T-cell (primary cell): Measurements from ENCODE around the gene KCNMA1. TPM values are rescaled to one million over a fixed set of nuclear protein-coding genes. Genes with fewer than 3 reads are reported as not detected.

Source experiments
- ATAC-seq, 4 experiments: fragments of 200-7000 bp in 3 of 4; fragments of 150-1000 bp in 1 of 4; cut with Tn5 transposase; replicated peaks in 1 of 4; 1 replicate in 3 of 4; 2 replicates in 1 of 4; pipeline ENCODE4 v1.10.0; 2021; ENCODE audit warnings: moderate library complexity in 3 of 4, mild to moderate bottlenecking in 2 of 4, moderate number of reproducible peaks in 1 of 4
- CTCF ChIA-PET, 2 donors: fragments of 300-600 bp; sonication (Branson Sonifier 250); formaldehyde crosslinking; loops; one replicate each; lab custom pipeline; 2022; ENCODE audit warnings: antibody characterized with exemption in 2 of 2; lab: Charles Lee
- POLR2A ChIA-PET, 2 donors: fragments of 300-600 bp; sonication (Branson Sonifier 250); formaldehyde crosslinking; loops; one replicate each; lab custom pipeline; 2022; ENCODE audit warnings: antibody characterized with exemption in 2 of 2; lab: Charles Lee
- DNase-seq, 35 experiments: peaks; one replicate each; pipeline versions ENCODE4 v3.0.0 to v3.0.0-alpha.2; 2013 to 2023
- H3K27ac ChIP-seq: one replicate; pipeline ENCODE4 v1.5.1; 2013; ENCODE audit warnings: low read length
- H3K27me3 ChIP-seq, 2 experiments: replicated peaks in 1 of 2; 1 replicate in 1 of 2; 2 replicates in 1 of 2; pipeline versions ENCODE4 v1.6.1 to v1.7.0; 2013; ENCODE audit warnings: low read length in 1 of 2, mixed read lengths in 1 of 2; ENCODE audit not compliant: control insufficient read depth in 2 of 2, insufficient read depth in 2 of 2; ENCODE audit errors: extremely low read depth in 1 of 2
- H3K36me3 ChIP-seq, 2 donors: 1 replicate in 1 of 2; 2 replicates in 1 of 2; pipeline versions ENCODE4 v1.6.1 to v1.7.0; 2013; ENCODE audit warnings: low read length in 1 of 2; ENCODE audit not compliant: control insufficient read depth in 2 of 2, insufficient read depth in 1 of 2; ENCODE audit errors: extremely low read depth in 1 of 2
- H3K4me1 ChIP-seq, 2 experiments: 1 replicate in 1 of 2; 2 replicates in 1 of 2; pipeline versions ENCODE4 v1.6.1 to v1.7.0; 2013; ENCODE audit warnings: low read length in 2 of 2, mixed read lengths in 1 of 2; ENCODE audit not compliant: insufficient read depth in 2 of 2, control insufficient read depth in 1 of 2; ENCODE audit errors: extremely low read depth in 1 of 2
- H3K4me3 ChIP-seq, 2 donors: 1 replicate in 1 of 2; 2 replicates in 1 of 2; pipeline versions ENCODE4 v1.5.1 to v1.7.0; 2013; ENCODE audit warnings: mild to moderate bottlenecking in 2 of 2, low read length in 1 of 2, moderate library complexity in 1 of 2; ENCODE audit not compliant: control insufficient read depth in 1 of 2; ENCODE audit errors: extremely low read depth in 1 of 2
- H3K9me3 ChIP-seq: 2 replicates; pipeline ENCODE4 v1.7.0; 2013
- H3K27ac Mint-ChIP-seq, 2 donors: one replicate each; pipeline ENCODE4 v1.8.0; 2020 to 2021; ENCODE audit warnings: mild to moderate bottlenecking in 2 of 2, mixed read lengths in 2 of 2
- H3K27me3 Mint-ChIP-seq, 2 donors: one replicate each; pipeline ENCODE4 v1.8.0; 2021 to 2022; ENCODE audit warnings: mixed read lengths in 2 of 2
- H3K36me3 Mint-ChIP-seq: one replicate; pipeline ENCODE4 v1.8.0; 2021; ENCODE audit warnings: mixed read lengths
- H3K4me1 Mint-ChIP-seq, 3 donors: one replicate each; pipeline ENCODE4 v1.8.0; 2020 to 2022; ENCODE audit warnings: mixed read lengths in 3 of 3, mild to moderate bottlenecking in 1 of 3
- H3K4me3 Mint-ChIP-seq, 3 donors: one replicate each; pipeline ENCODE4 v1.8.0; 2020 to 2022; ENCODE audit warnings: mild to moderate bottlenecking in 3 of 3, mixed read lengths in 3 of 3, moderate library complexity in 3 of 3
- H3K9me3 Mint-ChIP-seq, 3 donors: one replicate each; pipeline ENCODE4 v1.8.0; 2020 to 2022; ENCODE audit warnings: mixed read lengths in 3 of 3
- WGBS: methylation state at CpG from one replicate; pipeline ENCODE4 v1.1.5; 2013; ENCODE audit warnings: missing lambda C conversion rate; ENCODE audit not compliant: insufficient coverage; 5-methylcytosine and 5-hydroxymethylcytosine counted together
- total RNA-seq, 35 experiments: library from RNA in 6 of 35; stranded (reverse) in 6 of 35; fragments of 120-200 nt in 1 of 35; gene quantifications; one replicate each; pipeline versions ENCODE4 v1.2.1 to v1.2.4 and lab custom pipeline; 2013 to 2026

KCNMA1 gene
- total RNA-seq, 5 donors from 2014 or later (not counting 1 experiment from before 2014, with no cell fraction given) = 0.14 to 1.6 (median 0.60) TPM

- Histone ChIP-seq H3K27me3 (peaks cover 0 to 19% of the 10 kb centered on the region in 2 experiments), H3K9me3 (no peaks in the 10 kb centered on the region), H3K27ac (no peak overlapping the region), H3K4me1 (no peaks in the 10 kb centered on the region), H3K4me3 (no peak overlapping the region), H3K36me3 (no peaks in the 10 kb centered on the region)
- DNase-seq = no peak
- CTCF ChIA-PET = no interaction called here
- no peak for ATAC-seq
- no peak overlapping the region for H3K27ac Mint-ChIP-seq
- whole genome bisulfite sequencing = no CpG with 5 or more reads among the region's 8 CpGs
- peaks cover 0 to 6% of the 10 kb centered on the region in 2 donors for H3K27me3 Mint-ChIP-seq
- H3K36me3 Mint-ChIP-seq = no peaks in the 10 kb centered on the region
- no peak overlapping the region for H3K4me3 Mint-ChIP-seq
- POLR2A ChIA-PET = no interaction called here
- no peaks in the 10 kb centered on the region for H3K4me1 Mint-ChIP-seq
- no peaks in the 10 kb centered on the region for H3K9me3 Mint-ChIP-seq
Measured at GRCh38 chr10:77441353-77442166, 196.0 kb downstream of the KCNMA1 start.

- H3K27me3 Mint-ChIP-seq = no peaks in the 10 kb centered on the region
- H3K36me3 ChIP-seq = no peaks in the 10 kb centered on the region
- no CpG with 5 or more reads among the region's 3 CpGs for WGBS
- H3K4me1 ChIP-seq = no peaks in the 10 kb centered on the region
- DNase-seq = no peak
- ATAC-seq = no peak
- H3K4me1 Mint-ChIP-seq = no peaks in the 10 kb centered on the region
- no peak overlapping the region for H3K27ac Mint-ChIP-seq
- POLR2A ChIA-PET = no interaction called here
- no peaks in the 10 kb centered on the region for H3K9me3 ChIP-seq
- peaks cover 0 to 4% (median 0%) of the 10 kb centered on the region in 3 donors for H3K9me3 Mint-ChIP-seq
- H3K27me3 ChIP-seq = no peaks in the 10 kb centered on the region
- no peak overlapping the region for H3K4me3 Mint-ChIP-seq
- H3K27ac ChIP-seq = no peak overlapping the region
- CTCF ChIA-PET = interaction anchor here in 1 of 2 donors (0.6 to 0.7 kb wide), 2 partner anchors 142 to 207 kb away, joined by 3 read pairs; no protein-coding TSS in a partner anchor
- H3K4me3 ChIP-seq = no peak overlapping the region
- H3K36me3 Mint-ChIP-seq = no peaks in the 10 kb centered on the region
Measured at GRCh38 chr10:77436257-77436975, 201.2 kb downstream of the KCNMA1 start.

- H3K27ac ChIP-seq = no peak overlapping the region
- no peaks in the 10 kb centered on the region for H3K4me1 ChIP-seq
- H3K4me3 ChIP-seq = no peak overlapping the region
- ATAC-seq (no peak), DNase-seq (no peak)
- no peaks in the 10 kb centered on the region for H3K36me3 ChIP-seq
- H3K27ac Mint-ChIP-seq = no peak overlapping the region
- no peak overlapping the region for H3K4me3 Mint-ChIP-seq
- ChIA-PET CTCF (no interaction called here), POLR2A (no interaction called here)
- H3K9me3 ChIP-seq = no peaks in the 10 kb centered on the region
- peaks cover 0 to 4% (median 0%) of the 10 kb centered on the region in 3 donors for H3K9me3 Mint-ChIP-seq
- H3K4me1 Mint-ChIP-seq = no peaks in the 10 kb centered on the region
- 63% methylated on average over 6 of the region's 7 CpGs for WGBS
- no peaks in the 10 kb centered on the region for H3K27me3 ChIP-seq
- H3K27me3 Mint-ChIP-seq = peaks cover 0 to under 1% of the 10 kb centered on the region in 2 donors
- H3K36me3 Mint-ChIP-seq = no peaks in the 10 kb centered on the region
Measured at GRCh38 chr10:77433546-77433945, 204.1 kb downstream of the KCNMA1 start.

GRCh38 chr10:77431980-77432797 lies 205.4 kb downstream of the KCNMA1 start:
- Histone ChIP-seq H3K9me3 (no peaks in the 10 kb centered on the region), H3K36me3 (no peaks in the 10 kb centered on the region), H3K27ac (no peak overlapping the region), H3K4me3 (no peak overlapping the region), H3K27me3 (no peaks in the 10 kb centered on the region), H3K4me1 (no peaks in the 10 kb centered on the region)
- POLR2A ChIA-PET = no interaction called here
- Mint-ChIP-seq H3K9me3 (peaks cover 0 to 4% (median 0%) of the 10 kb centered on the region in 3 donors), H3K27me3 (peaks cover 5 to 6% of the 10 kb centered on the region in 2 donors), H3K4me3 (no peak overlapping the region), H3K27ac (no peak overlapping the region), H3K4me1 (no peaks in the 10 kb centered on the region), H3K36me3 (no peaks in the 10 kb centered on the region)
- ATAC-seq (no peak), DNase-seq (no peak)
- 90% methylated on average over 2 of the region's 4 CpGs for WGBS
- CTCF ChIA-PET = no interaction called here

- Mint-ChIP-seq H3K4me1 (no peaks in the 10 kb centered on the region), H3K9me3 (peaks cover 0 to 4% (median 0%) of the 10 kb centered on the region in 3 donors), H3K4me3 (no peak overlapping the region)
Measured at GRCh38 chr10:77431209-77431611, 206.4 kb downstream of the KCNMA1 start.

GRCh38 chr10:77430530-77430929 lies 207.1 kb downstream of the KCNMA1 start:
- H3K4me3 Mint-ChIP-seq = no peak overlapping the region
- peaks cover 5 to 6% of the 10 kb centered on the region in 2 donors for H3K27me3 Mint-ChIP-seq
- Histone ChIP-seq H3K9me3 (no peaks in the 10 kb centered on the region), H3K27ac (no peak overlapping the region), H3K36me3 (no peaks in the 10 kb centered on the region), H3K4me3 (no peak overlapping the region), H3K4me1 (no peaks in the 10 kb centered on the region), H3K27me3 (no peaks in the 10 kb centered on the region)
- ATAC-seq (no peak), DNase-seq (no peak)
- H3K4me1 Mint-ChIP-seq = no peaks in the 10 kb centered on the region
- CTCF ChIA-PET = no interaction called here
- no peaks in the 10 kb centered on the region for H3K36me3 Mint-ChIP-seq
- H3K9me3 Mint-ChIP-seq = peaks cover 0 to 4% (median 0%) of the 10 kb centered on the region in 3 donors
- WGBS = 100% methylated on average over 3 of the region's 5 CpGs
- no peak overlapping the region for H3K27ac Mint-ChIP-seq
- POLR2A ChIA-PET = no interaction called here

More at GRCh38 chr10:77431209-77431611, 206.4 kb downstream of the KCNMA1 start:
- CTCF ChIA-PET = no interaction called here
- ATAC-seq (no peak), DNase-seq (no peak)
- Histone ChIP-seq H3K9me3 (no peaks in the 10 kb centered on the region), H3K36me3 (no peaks in the 10 kb centered on the region), H3K27ac (no peak overlapping the region), H3K27me3 (no peaks in the 10 kb centered on the region), H3K4me3 (no peak overlapping the region), H3K4me1 (no peaks in the 10 kb centered on the region)
- Mint-ChIP-seq H3K27ac (no peak overlapping the region), H3K27me3 (peaks cover 5 to 6% of the 10 kb centered on the region in 2 donors), H3K36me3 (no peaks in the 10 kb centered on the region)
- POLR2A ChIA-PET = no interaction called here
